Anterior cingulate cortex (tissue), 58 donors: ENCODE results near the gene PRKCD.

Experiments
- DNase-seq, 58 donors: peaks; one replicate each; lab custom pipeline; 2025; lab: John Stamatoyannopoulos, UW

PRKCD gene

GRCh38 chr3:53169045-53169831 lies 8.2 kb downstream of the PRKCD start:
- peak in 7 of 58 donors; percentile 8 to 40 (median 20) for DNase-seq

GRCh38 chr3:53169832-53170324 lies 8.9 kb downstream of the PRKCD start:
- peak in 1 of 58 donors; percentile 30 for DNase-seq

- peak in 3 of 58 donors; percentile 9 to 16 (median 12) for DNase-seq
Observed at GRCh38 chr3:53170325-53171063, 9.5 kb downstream of the PRKCD start.

GRCh38 chr3:53171064-53171418 lies 10.0 kb downstream of the PRKCD start:
- DNase-seq, result no peak

GRCh38 chr3:53171827-53172505 lies 11.0 kb downstream of the PRKCD start:
- DNase-seq, result no peak

GRCh38 chr3:53173107-53173506 lies 12.1 kb downstream of the PRKCD start:
- no peak for DNase-seq

GRCh38 chr3:53174346-53175250 lies 13.6 kb downstream of the PRKCD start:
- no peak for DNase-seq

- DNase-seq, result peak in 1 of 58 donors; percentile 42
Observed at GRCh38 chr3:53175613-53176540, 14.9 kb downstream of the PRKCD start.

GRCh38 chr3:53178246-53178645 lies 17.2 kb downstream of the PRKCD start:
- DNase-seq, result no peak

GRCh38 chr3:53179580-53179979 lies 18.6 kb downstream of the PRKCD start:
- DNase-seq, result no peak

GRCh38 chr3:53180305-53181023 lies 19.5 kb downstream of the PRKCD start:
- DNase-seq, result peak in 2 of 58 donors; percentile 16 to 22

- no peak for DNase-seq
Observed at GRCh38 chr3:53181024-53181371, 20.0 kb downstream of the PRKCD start.

GRCh38 chr3:53181528-53181927 lies 20.5 kb downstream of the PRKCD start:
- no peak for DNase-seq

GRCh38 chr3:53182764-53183355 lies 21.9 kb downstream of the PRKCD start:
- DNase-seq, result no peak

GRCh38 chr3:53183514-53183913 lies 22.5 kb downstream of the PRKCD start:
- no peak for DNase-seq

- DNase-seq, result no peak
Observed at GRCh38 chr3:53184701-53185100, 23.7 kb downstream of the PRKCD start.

GRCh38 chr3:53185761-53186465 lies 24.9 kb downstream of the PRKCD start:
- DNase-seq, result no peak
